ENCODE data around the gene COG1. TPM values are rescaled to one million over a fixed set of nuclear protein-coding genes. Genes with fewer than 3 reads are reported as not detected.

The COG1 gene
- total RNA-seq, 2 experiments from 2014 or later: 29.2 to 32.5 TPM

GRCh38 chr17:73210002-73210678 lies 17.3 kb downstream of the COG1 start:
- peaks cover 34% of the 10 kb centered on the region for H3K4me1 Mint-ChIP-seq
- ChIA-PET CTCF (interaction anchor here (0.6 to 1.3 kb wide), 4 partner anchors 9 to 647 kb away, joined by 3 to 4 read pairs (median 3); no protein-coding TSS in a partner anchor), POLR2A (no interaction called here)
- H3K4me3 Mint-ChIP-seq: no peak overlapping the region
- peaks cover 54% of the 10 kb centered on the region for H3K36me3 Mint-ChIP-seq (ENCODE audit: low read depth)
- peak overlapping the region; percentile 50 for H3K27ac Mint-ChIP-seq
- H3K27me3 Mint-ChIP-seq: no peaks in the 10 kb centered on the region
- no peaks in the 10 kb centered on the region for H3K9me3 Mint-ChIP-seq
- DNase-seq: no peak

GRCh38 chr17:73211745-73212144 lies 18.9 kb downstream of the COG1 start:
- CTCF ChIA-PET: interaction anchor here (0.6 to 1.2 kb wide), 2 partner anchors 11 to 655 kb away, joined by 4 to 5 read pairs; no protein-coding TSS in a partner anchor
- POLR2A ChIA-PET: no interaction called here
- H3K4me1 Mint-ChIP-seq: peaks cover 43% of the 10 kb centered on the region
- peak overlapping the region; percentile 56 for H3K4me3 Mint-ChIP-seq
- peak; percentile 63 for DNase-seq
- H3K27ac Mint-ChIP-seq: peak overlapping the region; percentile 88
- H3K36me3 Mint-ChIP-seq (ENCODE audit: low read depth): peaks cover 55% of the 10 kb centered on the region
- H3K27me3 Mint-ChIP-seq: no peaks in the 10 kb centered on the region
- H3K9me3 Mint-ChIP-seq: no peaks in the 10 kb centered on the region

- H3K27me3 Mint-ChIP-seq: no peaks in the 10 kb centered on the region
- no peaks in the 10 kb centered on the region for H3K9me3 Mint-ChIP-seq
- no peak overlapping the region for H3K4me3 Mint-ChIP-seq
- peaks cover 48% of the 10 kb centered on the region for H3K4me1 Mint-ChIP-seq
- POLR2A ChIA-PET: no interaction called here
- H3K27ac Mint-ChIP-seq: peak overlapping the region; percentile 28
- CTCF ChIA-PET: no interaction called here
- DNase-seq: no peak
- H3K36me3 Mint-ChIP-seq (ENCODE audit: low read depth): peaks cover 43% of the 10 kb centered on the region
Observed at GRCh38 chr17:73214008-73214407, 21.2 kb downstream of the COG1 start.

- H3K4me1 Mint-ChIP-seq: peaks cover 47% of the 10 kb centered on the region
- no peaks in the 10 kb centered on the region for H3K27me3 Mint-ChIP-seq
- CTCF ChIA-PET: no interaction called here
- H3K27ac Mint-ChIP-seq: no peak overlapping the region
- no peaks in the 10 kb centered on the region for H3K9me3 Mint-ChIP-seq
- no peak for DNase-seq
- H3K4me3 Mint-ChIP-seq: no peak overlapping the region
- H3K36me3 Mint-ChIP-seq (ENCODE audit: low read depth): peaks cover 40% of the 10 kb centered on the region
- POLR2A ChIA-PET: no interaction called here
Observed at GRCh38 chr17:73214851-73215250, 22.0 kb downstream of the COG1 start.

GRCh38 chr17:73215447-73215846 lies 22.6 kb downstream of the COG1 start:
- ChIA-PET POLR2A (no interaction called here), CTCF (no interaction called here)
- no peak for DNase-seq
- Mint-ChIP-seq H3K27me3 (no peaks in the 10 kb centered on the region), H3K9me3 (no peaks in the 10 kb centered on the region), H3K36me3 (ENCODE audit: low read depth) (peaks cover 36% of the 10 kb centered on the region), H3K4me1 (peaks cover 41% of the 10 kb centered on the region), H3K27ac (peak overlapping the region; percentile 14), H3K4me3 (no peak overlapping the region)

GRCh38 chr17:73223626-73224230 lies 30.9 kb downstream of the COG1 start:
- H3K27me3 Mint-ChIP-seq: no peaks in the 10 kb centered on the region
- peaks cover 44% of the 10 kb centered on the region for H3K4me1 Mint-ChIP-seq
- no peak for DNase-seq
- H3K4me3 Mint-ChIP-seq: no peak overlapping the region
- ChIA-PET CTCF (interaction anchor here (1.0 kb wide), 1 partner anchor 109 kb away, joined by 3 read pairs; no protein-coding TSS in a partner anchor), POLR2A (no interaction called here)
- no peaks in the 10 kb centered on the region for H3K9me3 Mint-ChIP-seq
- H3K36me3 Mint-ChIP-seq (ENCODE audit: low read depth): peaks cover 25% of the 10 kb centered on the region
- H3K27ac Mint-ChIP-seq: no peak overlapping the region

- CTCF ChIA-PET: interaction anchor here (1.0 kb wide), 1 partner anchor 108 kb away, joined by 3 read pairs; no protein-coding TSS in a partner anchor
- Mint-ChIP-seq H3K4me1 (peaks cover 49% of the 10 kb centered on the region), H3K27me3 (no peaks in the 10 kb centered on the region), H3K4me3 (no peak overlapping the region), H3K36me3 (ENCODE audit: low read depth) (peaks cover 29% of the 10 kb centered on the region), H3K9me3 (no peaks in the 10 kb centered on the region), H3K27ac (no peak overlapping the region)
- no peak for DNase-seq
- POLR2A ChIA-PET: no interaction called here
Observed at GRCh38 chr17:73224237-73224636, 31.4 kb downstream of the COG1 start.

GRCh38 chr17:73224663-73225305 lies 31.9 kb downstream of the COG1 start:
- no peaks in the 10 kb centered on the region for H3K27me3 Mint-ChIP-seq
- H3K36me3 Mint-ChIP-seq (ENCODE audit: low read depth): peaks cover 32% of the 10 kb centered on the region
- ChIA-PET POLR2A (no interaction called here), CTCF (interaction anchor here (0.6 kb wide), 1 partner anchor 166 kb away, joined by 4 read pairs; no protein-coding TSS in a partner anchor)
- H3K9me3 Mint-ChIP-seq: no peaks in the 10 kb centered on the region
- no peak overlapping the region for H3K4me3 Mint-ChIP-seq
- H3K27ac Mint-ChIP-seq: peak overlapping the region; percentile 67
- H3K4me1 Mint-ChIP-seq: peaks cover 52% of the 10 kb centered on the region
- DNase-seq: no peak

GRCh38 chr17:73226556-73227172 lies 33.8 kb downstream of the COG1 start:
- H3K27me3 Mint-ChIP-seq: no peaks in the 10 kb centered on the region
- H3K4me3 Mint-ChIP-seq: peak overlapping the region; percentile 61
- DNase-seq: no peak
- ChIA-PET CTCF (interaction anchor here (1.0 to 2.3 kb wide), 3 partner anchors 25 to 70 kb away, joined by 3 to 10 read pairs (median 4); no protein-coding TSS in a partner anchor), POLR2A (no interaction called here)
- H3K36me3 Mint-ChIP-seq (ENCODE audit: low read depth): peaks cover 32% of the 10 kb centered on the region
- no peaks in the 10 kb centered on the region for H3K9me3 Mint-ChIP-seq
- H3K27ac Mint-ChIP-seq: peak overlapping the region; percentile 75
- peaks cover 69% of the 10 kb centered on the region for H3K4me1 Mint-ChIP-seq

- CTCF ChIA-PET: interaction anchor here (1.0 to 2.3 kb wide), 4 partner anchors 10 to 71 kb away, joined by 3 to 10 read pairs (median 4); no protein-coding TSS in a partner anchor
Observed at GRCh38 chr17:73227379-73227778, 34.5 kb downstream of the COG1 start.

GRCh38 chr17:73227944-73228343 lies 35.1 kb downstream of the COG1 start:
- Mint-ChIP-seq H3K27ac (no peak overlapping the region), H3K27me3 (no peaks in the 10 kb centered on the region), H3K4me3 (no peak overlapping the region), H3K9me3 (no peaks in the 10 kb centered on the region), H3K36me3 (ENCODE audit: low read depth) (peaks cover 30% of the 10 kb centered on the region), H3K4me1 (peaks cover 66% of the 10 kb centered on the region)
- CTCF ChIA-PET: interaction anchor here (0.8 to 2.3 kb wide), 3 partner anchors 10 to 26 kb away, joined by 3 to 10 read pairs (median 4); no protein-coding TSS in a partner anchor
- no peak for DNase-seq
- POLR2A ChIA-PET: no interaction called here

More at GRCh38 chr17:73227379-73227778, 34.5 kb downstream of the COG1 start:
- peaks cover 66% of the 10 kb centered on the region for H3K4me1 Mint-ChIP-seq
- POLR2A ChIA-PET: no interaction called here
- H3K4me3 Mint-ChIP-seq: peak overlapping the region; percentile 61
- no peaks in the 10 kb centered on the region for H3K27me3 Mint-ChIP-seq
- DNase-seq: no peak
- no peaks in the 10 kb centered on the region for H3K9me3 Mint-ChIP-seq
- H3K27ac Mint-ChIP-seq: peak overlapping the region; percentile 75
- peaks cover 32% of the 10 kb centered on the region for H3K36me3 Mint-ChIP-seq (ENCODE audit: low read depth)

- ChIA-PET CTCF (interaction anchor here (0.8 to 2.3 kb wide), 2 partner anchors 20 to 27 kb away, joined by 3 to 10 read pairs; no protein-coding TSS in a partner anchor), POLR2A (interaction anchor here (0.8 kb wide), 1 partner anchor 1312 kb away, joined by 4 read pairs; no protein-coding TSS in a partner anchor)
- Mint-ChIP-seq H3K27me3 (no peaks in the 10 kb centered on the region), H3K36me3 (ENCODE audit: low read depth) (peaks cover 30% of the 10 kb centered on the region), H3K27ac (peak overlapping the region; percentile 54), H3K4me3 (no peak overlapping the region), H3K9me3 (no peaks in the 10 kb centered on the region), H3K4me1 (peaks cover 72% of the 10 kb centered on the region)
- peak; percentile 15 for DNase-seq
Observed at GRCh38 chr17:73228748-73229236, 35.9 kb downstream of the COG1 start.

All from activated CD4-positive, alpha-beta T cell treated with anti-CD3 and anti-CD28 coated beads, Interleukin-2, amount 10 ng/mL, durations not matched to agents 7 days and 5 days (primary cell).